K562 (cell line): ENCODE measurements around the gene SLCO3A1. TPM values are rescaled to one million over a fixed set of nuclear protein-coding genes. Genes with fewer than 3 reads are reported as not detected.
A peak's percentile ranks its signal among the peaks of the same experiment; 100 is the strongest.

ENCODE experiments used
- EHMT2 ChIP-seq: fragments of 450-650 bp; IDR thresholded peaks from 2 replicates; pipeline ENCODE4 v1.6.1; 2018; ENCODE audit warnings: antibody characterized with exemption
- ETV5 ChIP-seq: sonication (generic); formaldehyde crosslinking; IDR thresholded peaks from 2 replicates; pipeline ENCODE4 v1.4.0; 2020; ENCODE audit warnings: low read depth, mild to moderate bottlenecking, missing genetic modification reagents
- HCFC1 ChIP-seq: IDR thresholded peaks from 2 replicates; pipeline ENCODE4 v1.6.1; 2012; ENCODE audit warnings: low read depth, low read length, improper control_type of control experiment
- MYNN ChIP-seq, 2 experiments: sonication (generic); formaldehyde crosslinking in 1 of 2; IDR thresholded peaks; 2 replicates each; pipeline versions ENCODE4 v1.5.0 to v1.6.1; 2016 to 2020; ENCODE audit warnings: antibody characterized with exemption in 1 of 2, missing genetic modification reagents in 1 of 2
- NCOA2 ChIP-seq, 2 experiments: fragments of 450-650 bp; IDR thresholded peaks; 2 replicates each; pipeline ENCODE4 v1.6.1; 2018; ENCODE audit warnings: mild to moderate bottlenecking in 2 of 2, moderate library complexity in 1 of 2; ENCODE audit not compliant: partially characterized antibody in 2 of 2
- NR2C2 ChIP-seq, 2 experiments: fragments of 200-800 bp in 1 of 2; sonication (Bioruptor generic) in 1 of 2; sonication (generic) in 1 of 2; formaldehyde crosslinking in 1 of 2; IDR thresholded peaks; 2 replicates each; pipeline versions ENCODE4 v1.6.1 to v1.8.0; 2016 to 2022; ENCODE audit warnings: mild to moderate bottlenecking in 1 of 2, missing compliant biosample characterization in 1 of 2, missing genetic modification characterization in 1 of 2, missing genetic modification reagents in 1 of 2
- NUFIP1 ChIP-seq: fragments of 450-650 bp; IDR thresholded peaks from 2 replicates; pipeline ENCODE4 v1.6.1; 2018; ENCODE audit not compliant: partially characterized antibody
- RAD21 ChIP-seq, 2 experiments: fragments of 250-450 bp in 1 of 2; fragments of 450-650 bp in 1 of 2; sonication (Bioruptor Pico) in 1 of 2; formaldehyde crosslinking in 1 of 2; IDR thresholded peaks in 1 of 2; conservative IDR thresholded peaks in 1 of 2; 2 replicates each; pipeline versions ENCODE4 v1.4.0 to v1.8.0; 2020 to 2022; ENCODE audit warnings: mild to moderate bottlenecking in 2 of 2, moderate library complexity in 1 of 2
- SP2 ChIP-seq: IDR thresholded peaks from 2 replicates; pipeline ENCODE4 v1.6.1; 2011; ENCODE audit warnings: mild to moderate bottlenecking, low read depth, low read length, moderate library complexity; ENCODE audit not compliant: poor library complexity, severe bottlenecking; ENCODE audit errors: extremely low read depth
- SRSF3 ChIP-seq: fragments of 200-400 bp; formaldehyde crosslinking; IDR thresholded peaks from 2 replicates; pipeline ENCODE4 v1.6.1; 2016; ENCODE audit warnings: mild to moderate bottlenecking, low read length, moderate library complexity; ENCODE audit not compliant: insufficient read depth
- STAT5A ChIP-seq: IDR thresholded peaks from 2 replicates; pipeline ENCODE4 v1.6.1; 2012; ENCODE audit warnings: low read length, inconsistent platforms, borderline replicate concordance
- TEAD4 ChIP-seq, 2 experiments: sonication (generic) in 1 of 2; formaldehyde crosslinking in 1 of 2; IDR thresholded peaks; 2 replicates each; pipeline versions ENCODE4 v1.6.1 to v1.8.0; 2012 to 2022; ENCODE audit warnings: borderline replicate concordance in 1 of 2, inconsistent platforms in 1 of 2, low read length in 1 of 2, mild to moderate bottlenecking in 1 of 2, missing genetic modification reagents in 1 of 2
- ZBTB8A ChIP-seq: fragments of 450-650 bp; IDR thresholded peaks from 2 replicates; pipeline ENCODE4 v1.6.1; 2018; ENCODE audit warnings: mild to moderate bottlenecking, moderate library complexity; ENCODE audit not compliant: partially characterized antibody
- ZFX ChIP-seq: sonication (generic); formaldehyde crosslinking; IDR thresholded peaks from 2 replicates; pipeline ENCODE4 v1.8.0; 2022; ENCODE audit warnings: mild to moderate bottlenecking, missing genetic modification reagents, moderate library complexity
- ZNF12 ChIP-seq: sonication (generic); formaldehyde crosslinking; IDR thresholded peaks from 2 replicates; pipeline ENCODE4 v1.4.0; 2020; ENCODE audit warnings: mild to moderate bottlenecking, missing genetic modification reagents
- ZNF324 ChIP-seq: fragments of 250-450 bp; sonication (Bioruptor Pico); IDR thresholded peaks from 2 replicates; pipeline ENCODE4 v1.4.0; 2020; ENCODE audit warnings: mild to moderate bottlenecking
- ZNF431 ChIP-seq: sonication (generic); formaldehyde crosslinking; IDR thresholded peaks from 2 replicates; pipeline ENCODE4 v1.8.0; 2022; ENCODE audit warnings: mild to moderate bottlenecking, missing genetic modification reagents
- ZNF668 ChIP-seq: fragments of 250-450 bp; sonication (Bioruptor Pico); IDR thresholded peaks from 2 replicates; pipeline ENCODE4 v1.8.0; 2022; ENCODE audit warnings: mild to moderate bottlenecking, inconsistent platforms
- polyA plus RNA-seq, 8 experiments: library from polyadenylated mRNA; depleted of rRNA in 4 of 8; stranded (reverse) in 5 of 8; unstranded in 3 of 8; fragments of >200 nt; fragmentation: Nextera tagmentation in 2 of 8; fragmentation: Illumina TruSeq in 1 of 8; extraction: Ambion mirVana in 2 of 8; extraction: Trizol in 1 of 8; gene quantifications; 2 replicates each; pipeline versions ENCODE4 v1.2.1 to v1.2.3, GENCODE V29; 2011 to 2014; ENCODE audit warnings: inconsistent platforms in 1 of 8, missing spikeins in 1 of 8
- total RNA-seq, 7 experiments: library from RNA; depleted of rRNA in 6 of 7; stranded (reverse); fragments of >200 nt in 6 of 7; fragmentation: Illumina TruSeq in 2 of 7; extraction: Trizol in 2 of 7; gene quantifications; 2 replicates each; pipeline versions ENCODE4 v1.2.1 to v1.2.3, GENCODE V29; 2011 to 2021; ENCODE audit warnings: low replicate concordance in 1 of 7
- TF ChIP-seq, protein P1 (sequence below): sonication (generic); formaldehyde crosslinking; IDR thresholded peaks from 2 replicates; pipeline ENCODE4 v1.8.0; 2022; ENCODE audit warnings: mild to moderate bottlenecking, missing genetic modification reagents
- TF ChIP-seq, protein P2 (sequence below): sonication (generic); formaldehyde crosslinking; IDR thresholded peaks from 2 replicates; pipeline ENCODE4 v1.8.0; 2023; ENCODE audit warnings: mild to moderate bottlenecking, missing genetic modification reagents
- TF ChIP-seq, protein P3 (sequence below): fragments of 200-800 bp; sonication (Bioruptor generic); IDR thresholded peaks from 2 replicates; pipeline ENCODE4 v1.6.1; 2017; ENCODE audit warnings: missing genetic modification characterization, missing compliant biosample characterization

SLCO3A1 gene
- total and polyA plus RNA-seq, 9 of the 15 experiments (the other 6 are each of a cell fraction or from before 2014, with no cell fraction given): 0.01 to 0.84 (median 0.06) TPM; not detected in 3

DNA sequence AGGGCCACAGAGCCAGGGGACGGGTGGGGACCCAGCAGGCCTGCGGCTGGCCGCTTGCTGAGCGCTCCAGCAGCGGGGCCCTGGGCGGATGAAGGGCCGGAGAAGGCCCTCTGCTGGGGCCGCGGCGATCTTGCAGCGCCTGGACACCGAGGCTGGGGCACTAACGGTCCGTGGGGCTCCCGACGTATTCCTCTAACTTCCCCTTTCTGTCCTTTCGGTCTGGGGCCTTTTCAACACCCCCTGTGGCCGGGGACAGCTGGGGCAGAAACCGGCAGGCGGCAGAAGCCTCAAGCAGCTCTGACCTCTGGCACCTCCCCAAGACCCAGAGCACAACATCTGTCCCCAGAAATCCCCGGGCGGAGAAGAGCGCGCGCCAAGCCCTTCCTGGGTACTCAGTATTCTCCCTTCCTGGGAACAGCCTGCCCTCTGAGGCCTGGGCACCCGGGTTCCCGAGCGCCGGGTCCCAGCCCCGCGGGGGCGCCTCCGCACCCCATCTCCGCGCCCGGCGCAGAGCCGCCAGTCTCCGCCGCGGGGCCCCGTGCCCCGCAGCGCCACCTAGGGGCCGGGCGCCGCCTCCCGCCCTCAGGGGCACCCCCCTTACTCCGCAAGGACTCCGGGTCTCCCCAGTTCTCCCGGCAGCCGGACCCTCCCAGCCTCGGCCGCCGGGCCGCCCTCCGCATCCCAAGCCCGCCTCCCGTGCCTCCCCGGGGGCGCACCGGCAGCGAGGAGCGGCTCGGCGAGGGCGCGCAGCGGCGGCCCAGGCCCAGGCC lies 582 bp upstream of the SLCO3A1 start (continued):
- TF ChIP-seq SP2 (no peak), ZNF324 (CRISPR knock-in tag) (no peak), HCFC1 (no peak), EHMT2 (no peak), ETV5 (CRISPR knock-in tag) (no peak; the same call in 1 of the 2 replicates), SRSF3 (no peak), ZBTB8A (no peak), ZNF12 (CRISPR knock-in tag) (no peak), ZFX (CRISPR knock-in tag) (peak; percentile 61), ZNF668 (no peak), NUFIP1 (no peak), NCOA2 (IDR thresholded peaks at IDR 0.05; ENCODE audit: partially characterized antibody in 2 of 2) (no peak), TEAD4 (IDR thresholded peaks at IDR 0.05; ENCODE audit: low read length) (no peak), TEAD4 (CRISPR knock-in tag; IDR thresholded peaks at IDR 0.05; ENCODE audit: borderline replicate concordance) (no peak), ZNF431 (CRISPR knock-in tag) (no peak), RAD21 (CRISPR knock-in tag; conservative IDR thresholded peaks at IDR 0.05 in 1 of 2, IDR thresholded peaks at IDR 0.05 in 1 of 2) (peak; percentile 59 to 64), NR2C2 (CRISPR knock-in tag; IDR thresholded peaks at IDR 0.05) (no peak), NR2C2 (tag; IDR thresholded peaks at IDR 0.05) (peak; percentile 48; the same call in 1 of the 2 replicates), STAT5A (no peak), MYNN (IDR thresholded peaks at IDR 0.05) (no peak), MYNN (CRISPR knock-in tag; IDR thresholded peaks at IDR 0.05) (no peak)
- TF ChIP-seq, protein P1, sequence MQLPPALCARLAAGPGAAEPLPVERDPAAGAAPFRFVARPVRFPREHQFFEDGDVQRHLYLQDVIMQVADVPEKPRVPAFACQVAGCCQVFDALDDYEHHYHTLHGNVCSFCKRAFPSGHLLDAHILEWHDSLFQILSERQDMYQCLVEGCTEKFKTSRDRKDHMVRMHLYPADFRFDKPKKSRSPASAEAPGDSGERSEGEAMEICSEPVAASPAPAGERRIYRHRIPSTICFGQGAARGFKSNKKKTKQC: no peak
- TF ChIP-seq, protein P2, sequence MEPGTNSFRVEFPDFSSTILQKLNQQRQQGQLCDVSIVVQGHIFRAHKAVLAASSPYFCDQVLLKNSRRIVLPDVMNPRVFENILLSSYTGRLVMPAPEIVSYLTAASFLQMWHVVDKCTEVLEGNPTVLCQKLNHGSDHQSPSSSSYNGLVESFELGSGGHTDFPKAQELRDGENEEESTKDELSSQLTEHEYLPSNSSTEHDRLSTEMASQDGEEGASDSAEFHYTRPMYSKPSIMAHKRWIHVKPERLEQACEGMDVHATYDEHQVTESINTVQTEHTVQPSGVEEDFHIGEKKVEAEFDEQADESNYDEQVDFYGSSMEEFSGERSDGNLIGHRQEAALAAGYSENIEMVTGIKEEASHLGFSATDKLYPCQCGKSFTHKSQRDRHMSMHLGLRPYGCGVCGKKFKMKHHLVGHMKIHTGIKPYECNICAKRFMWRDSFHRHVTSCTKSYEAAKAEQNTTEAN (CRISPR knock-in tag): no peak
- TF ChIP-seq, protein P3, sequence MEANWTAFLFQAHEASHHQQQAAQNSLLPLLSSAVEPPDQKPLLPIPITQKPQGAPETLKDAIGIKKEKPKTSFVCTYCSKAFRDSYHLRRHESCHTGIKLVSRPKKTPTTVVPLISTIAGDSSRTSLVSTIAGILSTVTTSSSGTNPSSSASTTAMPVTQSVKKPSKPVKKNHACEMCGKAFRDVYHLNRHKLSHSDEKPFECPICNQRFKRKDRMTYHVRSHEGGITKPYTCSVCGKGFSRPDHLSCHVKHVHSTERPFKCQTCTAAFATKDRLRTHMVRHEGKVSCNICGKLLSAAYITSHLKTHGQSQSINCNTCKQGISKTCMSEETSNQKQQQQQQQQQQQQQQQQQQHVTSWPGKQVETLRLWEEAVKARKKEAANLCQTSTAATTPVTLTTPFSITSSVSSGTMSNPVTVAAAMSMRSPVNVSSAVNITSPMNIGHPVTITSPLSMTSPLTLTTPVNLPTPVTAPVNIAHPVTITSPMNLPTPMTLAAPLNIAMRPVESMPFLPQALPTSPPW (CRISPR knock-in tag): peak; percentile 72
